Hepatic stellate cell (primary cell): ENCODE data around the gene PIGM.

Experiments
- DNase-seq: peaks from one replicate; pipeline ENCODE4 v3.0.0; 2011; ENCODE audit warnings: low spot score

PIGM gene

DNA sequence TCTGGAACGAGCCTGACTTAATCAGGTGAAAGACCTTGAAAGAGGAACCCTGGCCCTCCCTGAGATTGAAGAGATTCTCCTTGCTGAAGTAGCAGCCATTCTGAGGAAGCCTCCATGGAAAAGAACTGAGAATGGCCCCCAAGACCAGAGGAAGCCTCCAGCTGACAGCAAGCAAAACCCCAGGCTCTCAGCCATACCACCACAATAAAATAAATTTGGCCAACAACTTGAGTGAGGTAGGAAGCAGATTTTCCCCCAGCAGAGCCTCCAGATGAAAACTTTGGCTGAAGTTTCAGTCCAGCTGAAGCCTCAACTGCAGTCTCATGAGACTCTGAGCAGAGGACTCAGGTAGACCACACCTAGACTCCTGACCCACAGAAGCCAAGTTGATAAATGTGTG is 43.8 kb downstream of the PIGM start:
- DNase-seq = no peak

- DNase-seq = no peak
These were observed 44.6 kb downstream of the PIGM start for GRCh38 chr1:159987186-159987585.

DNA sequence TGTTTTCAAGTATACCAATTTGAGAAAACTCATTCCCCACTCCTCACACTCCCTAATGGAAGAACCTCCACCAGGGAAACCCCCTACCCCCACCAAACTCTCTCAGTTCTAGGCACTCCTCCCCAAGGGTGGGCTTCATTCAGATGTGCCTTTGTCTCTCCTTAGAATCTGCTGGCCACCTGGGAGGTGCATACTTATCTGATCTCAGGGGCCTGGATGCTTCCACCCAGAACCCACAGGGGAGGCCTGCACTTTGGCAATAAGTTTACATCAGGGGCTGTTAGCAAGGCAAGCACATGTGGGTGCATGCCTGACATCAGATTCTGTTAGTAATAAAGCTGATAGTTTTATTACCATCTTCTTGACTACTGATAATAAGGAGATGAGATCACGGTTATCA is 45.3 kb downstream of the PIGM start:
- DNase-seq = no peak

- no peak for DNase-seq
These were observed 45.7 kb downstream of the PIGM start for GRCh38 chr1:159986093-159986492.

DNA sequence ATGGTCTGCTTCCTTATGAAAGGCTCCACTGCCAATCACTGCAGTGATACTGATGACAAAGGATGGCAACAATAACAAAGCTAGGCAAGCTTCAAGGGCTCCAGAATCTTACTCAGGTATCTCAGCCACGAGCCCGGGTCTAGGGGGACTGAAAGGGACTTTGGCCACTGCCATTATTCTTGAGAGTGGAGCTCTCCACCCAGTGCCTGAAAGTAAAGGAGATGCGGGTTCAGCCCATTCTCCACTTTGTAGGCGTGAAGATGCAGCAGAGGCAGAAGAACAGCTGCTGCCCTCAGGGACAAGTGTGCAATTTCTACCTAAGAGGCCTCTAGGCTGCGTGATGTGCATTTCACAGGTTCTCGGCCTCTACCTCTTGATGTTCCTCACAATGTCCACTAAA is 46.3 kb downstream of the PIGM start:
- DNase-seq = no peak

- DNase-seq = no peak
These were observed 48.1 kb downstream of the PIGM start for GRCh38 chr1:159983681-159984080.

- no peak for DNase-seq
These were observed 49.5 kb downstream of the PIGM start for GRCh38 chr1:159982280-159982679.

GRCh38 chr1:159981351-159982055 is 50.3 kb downstream of the PIGM start:
- DNase-seq = no peak

GRCh38 chr1:159980786-159981185 is 51.0 kb downstream of the PIGM start:
- no peak for DNase-seq

DNA sequence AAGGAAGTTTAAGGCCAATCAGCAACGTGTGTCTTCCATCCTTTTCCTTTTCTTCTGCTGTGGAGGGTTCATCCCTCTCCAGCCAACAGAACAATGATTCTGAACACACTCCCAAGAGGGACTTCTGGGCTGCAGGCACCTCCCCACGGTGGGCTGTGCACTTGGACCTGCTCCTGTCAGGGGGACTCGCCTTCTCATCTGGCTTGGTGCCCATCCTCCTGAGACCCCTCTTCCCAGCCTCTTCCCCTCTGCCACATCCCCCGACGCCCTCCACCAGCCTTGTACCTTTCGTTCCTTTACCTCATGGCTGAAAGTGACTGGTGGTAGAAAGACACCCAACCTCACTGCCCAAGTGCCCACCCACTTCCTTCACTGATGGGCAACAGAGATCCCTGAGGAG is 51.7 kb downstream of the PIGM start:
- no peak for DNase-seq

- DNase-seq = no peak
These were observed 52.5 kb downstream of the PIGM start for GRCh38 chr1:159979257-159979656.

DNA sequence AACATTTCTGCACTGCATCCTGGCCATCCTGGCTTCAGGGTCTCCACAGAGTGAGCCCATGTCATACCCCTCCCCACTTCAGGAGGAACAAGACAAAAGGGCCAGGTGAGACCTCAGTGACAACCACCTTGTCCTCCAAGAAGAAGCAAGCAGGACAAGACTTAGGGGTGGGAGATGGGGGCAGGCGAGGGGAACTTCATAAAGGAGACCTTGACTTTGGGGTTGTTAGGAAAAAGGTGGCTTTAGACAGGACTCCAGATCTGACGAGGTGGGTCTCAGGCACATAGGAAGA is 53.7 kb downstream of the PIGM start:
- no peak for DNase-seq

- DNase-seq = no peak
These were observed 54.3 kb downstream of the PIGM start for GRCh38 chr1:159977364-159978106.
